HG03565 (cell line): ENCODE data around the gene FBRSL1.
"Not testable (repeated sequence)": the region's sequence is repeated elsewhere in the genome, so short reads cannot be mapped to it uniquely, and the experiment has no call there.

ENCODE experiments used
- ATAC-seq: cut with Tn5 transposase; IDR thresholded peaks from one replicate; pipeline ENCODE4 v1.9.1; 2021; ENCODE audit warnings: mild to moderate bottlenecking, moderate library complexity; ENCODE audit not compliant: unreplicated experiment

The FBRSL1 gene

GRCh38 chr12:132522592-132523380 is 32.8 kb downstream of the FBRSL1 start:
- no peak for ATAC-seq

GRCh38 chr12:132523576-132524331 is 33.8 kb downstream of the FBRSL1 start:
- ATAC-seq, result no peak

- no peak for ATAC-seq
Observed at GRCh38 chr12:132524405-132524804, 34.5 kb downstream of the FBRSL1 start.

DNA sequence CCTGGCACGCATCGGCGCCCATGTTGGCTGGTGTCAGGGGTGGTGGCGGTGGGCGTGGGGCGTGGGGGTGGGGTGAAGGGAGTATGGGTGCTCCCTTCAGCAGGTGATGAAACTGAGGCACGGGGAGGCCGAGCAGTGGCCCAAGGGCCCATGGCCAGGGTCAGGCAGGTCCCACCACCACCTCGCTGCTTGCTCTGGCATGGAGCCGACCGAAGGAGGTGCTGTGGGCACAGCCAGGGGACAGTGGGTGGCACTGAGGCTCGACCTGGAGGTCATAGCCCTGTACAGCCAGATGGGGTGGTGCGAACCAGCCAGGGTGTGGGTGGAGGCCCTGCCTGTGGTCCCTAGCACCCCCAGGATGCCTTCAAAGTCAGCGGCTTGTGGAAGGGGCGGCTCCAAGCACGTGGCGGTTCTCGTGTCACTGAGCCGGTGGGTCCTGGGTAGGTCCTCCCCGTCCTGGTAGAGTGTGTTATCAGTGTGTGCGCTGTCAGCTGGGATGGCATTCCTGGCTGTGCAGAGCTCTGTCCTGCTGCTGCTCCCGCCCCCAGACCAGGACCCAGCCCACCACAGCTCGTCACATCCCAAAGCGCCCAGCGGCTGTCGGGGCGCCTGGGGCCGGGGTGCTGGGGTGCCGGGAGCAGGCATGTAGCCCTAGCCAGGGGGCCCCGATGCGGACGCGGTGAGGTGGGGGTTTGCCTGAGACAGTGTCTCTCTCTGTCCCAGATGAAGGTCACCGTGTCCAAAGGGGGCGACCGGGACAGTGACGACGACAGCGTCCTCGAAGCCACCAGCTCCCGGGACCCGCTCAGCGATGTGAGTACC is 35.3 kb downstream of the FBRSL1 start:
- ATAC-seq, result no peak

DNA sequence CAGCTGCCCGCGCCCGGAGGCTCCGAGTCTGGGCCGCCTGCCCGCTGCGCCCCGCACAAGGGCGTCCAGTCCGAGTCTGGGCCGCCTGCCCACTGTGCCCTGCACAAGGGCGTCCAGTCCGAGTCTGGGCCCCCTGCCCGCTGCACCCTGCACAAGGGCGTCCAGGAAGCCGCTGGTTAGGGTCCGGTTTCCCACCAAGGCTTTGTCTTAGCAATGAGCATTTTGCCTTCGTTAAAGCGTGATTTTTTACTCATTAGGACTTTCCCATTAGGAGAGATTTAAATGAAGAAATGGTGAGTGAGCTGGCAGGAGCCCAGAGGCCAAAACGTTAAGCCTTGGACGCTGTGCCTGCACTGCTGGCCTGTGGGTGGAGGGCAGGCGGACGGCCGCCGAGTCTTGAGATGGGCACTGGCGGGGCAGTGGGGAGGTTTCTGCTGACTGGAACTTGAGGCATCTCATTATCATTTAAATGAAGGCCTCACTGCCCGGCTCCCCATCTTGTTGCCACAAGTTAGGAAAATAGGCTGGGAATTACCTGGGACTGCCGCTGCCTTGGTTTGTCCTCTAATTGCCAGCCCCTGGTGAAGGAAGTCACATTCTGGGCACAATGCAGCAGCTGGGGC is 36.0 kb downstream of the FBRSL1 start:
- ATAC-seq, result no peak

GRCh38 chr12:132527186-132527882 is 37.4 kb downstream of the FBRSL1 start:
- no peak for ATAC-seq

DNA sequence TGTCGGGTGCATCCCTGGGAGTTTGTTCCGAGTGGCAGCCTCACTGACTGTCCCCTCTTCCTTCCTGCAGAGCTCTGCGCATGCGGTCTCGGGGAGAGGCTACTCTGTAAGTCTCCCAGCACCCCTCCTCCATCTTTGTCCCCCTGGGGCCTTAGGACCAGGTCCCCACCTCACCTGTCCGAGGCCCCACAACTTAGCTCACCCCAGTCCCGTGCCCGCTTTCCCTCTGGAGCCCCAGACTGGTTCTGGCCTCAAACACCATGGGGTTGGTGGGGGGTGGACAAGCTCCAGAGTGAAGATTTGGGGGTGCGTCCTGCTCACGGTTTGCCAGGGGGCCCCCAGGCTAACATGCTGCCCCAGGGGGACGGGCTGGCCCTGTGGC is 37.9 kb downstream of the FBRSL1 start:
- no peak for ATAC-seq

DNA sequence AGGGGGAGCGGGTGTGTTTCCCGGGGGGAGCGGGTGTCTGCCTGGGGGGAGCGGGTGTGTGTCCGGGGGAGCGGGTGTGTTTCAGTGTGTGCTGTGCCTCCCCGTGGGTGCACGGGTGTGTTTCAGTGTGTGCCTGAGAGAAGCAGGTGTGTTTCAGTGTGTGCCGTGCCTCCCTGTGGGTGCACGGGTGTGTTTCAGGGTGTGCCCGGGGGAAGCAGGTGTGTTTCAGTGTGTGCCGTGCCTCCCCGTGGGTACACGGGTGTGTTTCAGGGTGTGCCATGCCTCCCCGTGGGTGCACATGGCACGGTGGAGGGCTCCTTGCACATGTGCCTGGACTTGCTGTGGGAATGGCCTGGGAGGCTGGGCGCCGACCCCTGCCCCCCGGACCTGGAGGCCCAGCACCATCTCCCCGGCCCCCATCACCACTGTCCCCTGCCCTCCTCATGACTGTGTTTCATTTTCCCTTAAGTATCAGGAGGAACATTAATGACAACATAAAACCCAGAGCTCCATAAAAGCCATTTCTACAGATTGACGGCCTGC is 38.7 kb downstream of the FBRSL1 start:
- ATAC-seq, result no peak

DNA sequence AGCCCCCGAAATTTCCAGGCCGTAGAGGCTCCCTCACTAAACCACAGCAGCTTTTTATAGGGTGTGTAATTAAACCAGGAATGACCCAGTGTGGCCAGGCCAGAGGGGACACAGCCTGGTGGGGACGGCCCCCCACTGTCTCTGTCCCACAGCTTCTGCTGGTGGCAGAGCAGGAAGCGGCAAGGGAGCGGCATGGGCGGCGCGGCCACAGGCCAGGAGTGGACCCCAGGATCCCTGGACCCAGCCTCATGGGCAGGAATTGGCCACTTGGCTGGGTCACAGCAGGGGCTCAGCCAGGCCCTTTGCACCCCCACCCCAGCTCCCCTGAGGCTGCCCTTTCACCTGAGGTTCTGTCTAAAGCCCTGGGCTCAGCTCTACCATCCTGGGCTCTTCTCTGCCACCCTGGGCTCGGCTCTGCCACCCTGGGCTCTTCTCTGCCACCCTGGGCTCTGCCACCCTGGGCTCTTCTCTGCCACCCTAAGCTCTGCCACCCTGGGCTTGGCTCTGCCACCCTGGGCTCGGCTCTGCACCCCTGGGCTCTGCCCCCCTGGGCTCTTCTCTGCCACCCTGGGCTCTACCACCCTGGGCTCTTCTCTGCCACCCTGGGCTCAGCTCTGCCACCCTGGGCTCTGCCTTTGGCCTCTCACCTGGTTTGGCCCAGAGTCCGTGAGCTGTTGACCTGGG is 39.3 kb downstream of the FBRSL1 start:
- ATAC-seq, result no peak

DNA sequence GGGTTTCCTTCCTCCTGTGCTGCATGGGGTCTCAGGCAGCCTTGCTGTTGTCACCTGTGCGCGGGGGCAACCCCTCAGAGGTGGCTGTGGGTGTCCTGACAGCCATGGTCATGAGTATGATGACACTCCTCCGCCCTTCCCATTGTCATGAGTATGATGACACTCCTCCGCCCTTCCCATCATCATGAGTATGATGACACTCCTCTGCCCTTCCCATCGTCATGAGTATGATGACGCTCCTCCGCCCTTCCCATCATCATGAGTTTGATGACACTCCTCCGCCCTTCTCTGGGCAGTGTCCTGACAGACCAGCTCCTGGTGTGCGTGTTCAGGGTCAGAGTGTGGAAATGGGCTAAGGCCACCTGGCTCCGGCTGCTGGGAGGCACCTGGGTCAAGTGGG is 40.0 kb downstream of the FBRSL1 start:
- no peak for ATAC-seq

- no peak for ATAC-seq
Observed at GRCh38 chr12:132530447-132530846, 40.5 kb downstream of the FBRSL1 start.

DNA sequence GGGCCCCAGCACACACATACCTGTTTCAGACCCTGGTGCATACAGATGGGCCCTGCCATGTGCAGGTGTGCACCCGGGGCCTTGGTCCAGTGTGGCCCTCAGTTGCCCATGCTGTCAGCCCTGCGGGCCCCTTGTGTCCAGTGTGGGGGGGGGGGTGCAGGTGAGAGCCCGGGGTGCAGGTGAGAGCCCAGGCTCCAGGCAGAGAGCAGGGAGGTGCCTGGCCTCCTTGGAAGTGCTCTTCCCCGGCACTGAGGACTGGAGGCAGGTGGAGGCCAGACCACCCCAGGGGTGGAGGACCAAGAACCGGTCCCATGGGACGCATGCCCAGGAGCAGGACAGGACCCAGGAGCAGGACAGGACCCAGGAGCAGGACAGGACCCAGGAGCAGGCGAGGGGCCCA is 40.9 kb downstream of the FBRSL1 start:
- no peak for ATAC-seq

DNA sequence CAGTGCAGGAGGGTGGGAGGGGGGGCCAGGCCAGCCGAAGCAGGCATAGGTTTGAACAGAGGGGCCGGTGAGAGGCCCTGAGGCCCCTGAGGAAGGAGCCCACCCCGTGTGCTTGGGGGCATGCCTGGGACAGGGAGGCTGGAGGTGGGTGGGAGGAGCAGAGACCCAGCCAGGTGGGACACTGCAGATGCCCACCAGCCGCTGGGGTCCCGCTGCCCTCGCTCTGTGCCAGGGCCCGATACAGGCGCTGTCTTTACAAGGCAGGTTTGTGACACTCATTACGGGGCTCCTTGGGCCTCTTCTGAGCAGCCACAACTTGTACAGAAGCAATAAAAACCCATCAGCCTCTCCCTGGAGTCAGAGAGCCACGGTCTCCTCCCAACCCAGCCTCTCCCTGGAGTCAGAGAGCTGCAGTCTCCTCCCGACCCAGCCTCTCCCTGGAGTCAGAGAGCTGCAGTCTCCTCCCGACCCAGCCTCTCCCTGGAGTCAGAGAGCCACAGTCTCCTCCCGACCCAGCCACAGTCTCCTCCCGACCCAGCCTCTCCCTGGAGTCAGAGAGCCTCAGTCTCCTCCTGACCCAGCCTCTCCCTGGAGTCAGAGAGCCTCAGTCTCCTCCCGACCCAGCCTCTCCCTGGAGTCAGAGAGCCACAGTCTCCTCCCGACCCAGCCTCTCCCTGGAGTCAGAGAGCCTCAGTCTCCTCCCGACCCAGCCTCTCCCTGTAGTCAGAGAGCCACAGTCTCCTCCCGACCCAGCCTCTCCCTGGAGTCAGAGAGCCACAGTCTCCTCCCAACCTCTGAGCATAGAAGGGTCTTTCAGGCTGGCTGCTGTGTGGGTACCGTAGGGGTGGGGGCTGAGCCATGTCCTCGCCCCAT is 43.0 kb downstream of the FBRSL1 start:
- not testable (repeated sequence) for ATAC-seq

GRCh38 chr12:132533584-132533958 is 43.6 kb downstream of the FBRSL1 start:
- ATAC-seq, result no peak

GRCh38 chr12:132534076-132534475 is 44.1 kb downstream of the FBRSL1 start:
- no peak for ATAC-seq

DNA sequence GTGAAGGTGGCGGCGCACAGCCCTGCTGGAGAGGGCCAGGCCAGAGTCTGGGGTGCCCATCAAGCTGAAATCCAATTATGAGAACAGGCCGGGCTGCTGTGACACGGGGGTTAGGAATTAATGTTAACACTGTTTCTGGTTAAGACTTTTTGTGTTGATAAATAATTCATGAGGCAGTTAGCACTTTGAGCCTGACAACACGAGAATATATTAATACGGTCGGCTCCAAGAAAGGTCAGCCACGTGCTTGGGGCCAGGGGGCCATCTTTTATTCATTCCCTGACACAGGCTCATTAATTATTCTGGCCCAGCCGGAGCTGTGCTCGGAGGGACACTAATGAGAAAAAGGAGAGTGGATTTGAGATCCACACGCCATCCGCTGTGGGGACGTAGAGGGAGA is 45.1 kb downstream of the FBRSL1 start:
- no peak for ATAC-seq

- no peak for ATAC-seq
Observed at GRCh38 chr12:132536102-132536876, 46.3 kb downstream of the FBRSL1 start.

GRCh38 chr12:132537049-132537448 is 47.1 kb downstream of the FBRSL1 start:
- ATAC-seq, result no peak
